Upper lobe of right lung (tissue), 1 donor: ENCODE data around the gene GRXCR1. TPM values are rescaled to one million over a fixed set of nuclear protein-coding genes. Genes with fewer than 3 reads are reported as not detected.
A peak's percentile ranks its signal among the peaks of the same experiment; 100 is the strongest.

Experiments used
- ATAC-seq: fragments of 200-7000 bp; cut with Tn5 transposase; one replicate; pipeline ENCODE4 v1.9.1; 2020; ENCODE audit warnings: mild to moderate bottlenecking, moderate library complexity
- DNase-seq: peaks from one replicate; pipeline ENCODE4 v3.0.0-alpha.2; 2020
- H3K27ac ChIP-seq: fragments of 200-600 bp; one replicate; pipeline ENCODE4 v1.8.0; 2022
- H3K27me3 ChIP-seq: fragments of 200-600 bp; one replicate; pipeline ENCODE4 v1.8.0; 2022; ENCODE audit warnings: mild to moderate bottlenecking
- H3K36me3 ChIP-seq: fragments of 200-600 bp; one replicate; pipeline ENCODE4 v1.8.0; 2022
- H3K4me1 ChIP-seq: fragments of 200-600 bp; one replicate; pipeline ENCODE4 v1.8.0; 2022
- H3K4me3 ChIP-seq: fragments of 200-600 bp; one replicate; pipeline ENCODE4 v1.8.0; 2022; ENCODE audit warnings: mild to moderate bottlenecking
- H3K9me3 ChIP-seq: fragments of 200-600 bp; one replicate; pipeline ENCODE4 v1.8.0; 2022
- intact Hi-C: fragments of 100-400 bp; cut with DNase I; formaldehyde crosslinking; loops from one replicate; pipeline ENCODE4 v1.11.0; 2022
- total RNA-seq: library from RNA; stranded (reverse); fragmentation: NEBNext Ultra II Directional; extraction: Animal tissue kit (Norgen Biotek cat#: 25700); gene quantifications from one replicate; pipeline ENCODE4 v1.2.1, GENCODE V29; 2021
- TF ChIP-seq, protein P1 (sequence below): fragments of 200-600 bp; IDR thresholded peaks from one replicate; pipeline ENCODE4 v1.8.0; 2022; ENCODE audit warnings: antibody characterized with exemption
- donor health status: DM: no; HTN: yes; CAD: no; lungs with severe emphysema.

Gene GRXCR1
- total RNA-seq, 1 donor from 2014 or later, result not detected

DNA sequence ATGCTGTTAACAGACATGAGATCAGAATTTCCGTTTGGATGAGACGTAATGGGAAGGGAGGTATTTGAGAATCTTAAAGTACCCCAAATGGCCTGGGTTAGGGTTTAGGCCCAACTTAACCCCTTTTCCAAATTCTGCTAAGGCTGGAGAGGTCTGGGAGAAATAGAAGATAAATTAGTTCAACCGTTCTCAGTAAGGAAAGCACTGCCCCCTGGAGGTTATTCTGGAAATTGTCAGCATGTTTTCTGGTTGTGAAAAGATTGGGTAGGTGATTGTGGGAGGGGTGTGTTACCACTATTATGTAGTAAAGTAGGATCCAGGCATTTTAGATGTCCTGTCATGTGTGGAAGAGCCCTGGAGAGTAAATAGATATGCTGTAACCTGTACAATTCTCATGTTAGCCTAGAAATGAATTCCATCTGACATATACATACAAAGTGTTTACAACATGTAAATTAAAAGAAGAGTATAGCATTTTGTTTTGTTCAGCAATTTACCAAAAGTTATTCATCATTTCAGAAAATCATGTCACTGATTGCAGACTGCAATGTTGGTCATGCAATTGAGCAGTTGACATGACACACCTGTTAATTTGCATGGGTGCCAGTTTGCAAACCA lies 26.8 kb upstream of the GRXCR1 start:
- H3K4me1 ChIP-seq, result no peaks in the 10 kb centered on the region

DNA sequence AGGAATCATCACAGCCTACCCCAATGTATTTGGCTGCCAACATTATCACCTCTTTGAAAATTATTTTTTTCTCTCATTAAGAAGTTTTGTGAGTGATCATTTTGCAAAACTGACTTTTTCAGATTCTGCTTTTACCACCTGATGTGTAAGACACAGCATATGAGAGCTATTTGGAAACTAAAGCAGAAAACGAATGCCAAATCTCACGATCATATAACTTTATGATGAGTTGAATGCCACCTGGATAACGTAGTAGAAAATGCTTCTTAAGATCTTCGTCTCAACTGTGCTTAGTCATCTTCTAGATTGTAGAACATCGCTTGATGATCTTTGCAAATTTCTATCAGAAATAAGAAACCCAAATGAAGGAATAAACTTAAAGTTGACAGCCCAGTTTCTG lies 21.3 kb upstream of the GRXCR1 start:
- Histone ChIP-seq H3K4me3 (no peak overlapping the region), H3K36me3 (no peaks in the 10 kb centered on the region), H3K4me1 (no peaks in the 10 kb centered on the region), H3K9me3 (no peaks in the 10 kb centered on the region), H3K27me3 (no peaks in the 10 kb centered on the region), H3K27ac (no peak overlapping the region)
- intact Hi-C loops, result no loop called here
- no peak for ATAC-seq
- TF ChIP-seq, protein P1, sequence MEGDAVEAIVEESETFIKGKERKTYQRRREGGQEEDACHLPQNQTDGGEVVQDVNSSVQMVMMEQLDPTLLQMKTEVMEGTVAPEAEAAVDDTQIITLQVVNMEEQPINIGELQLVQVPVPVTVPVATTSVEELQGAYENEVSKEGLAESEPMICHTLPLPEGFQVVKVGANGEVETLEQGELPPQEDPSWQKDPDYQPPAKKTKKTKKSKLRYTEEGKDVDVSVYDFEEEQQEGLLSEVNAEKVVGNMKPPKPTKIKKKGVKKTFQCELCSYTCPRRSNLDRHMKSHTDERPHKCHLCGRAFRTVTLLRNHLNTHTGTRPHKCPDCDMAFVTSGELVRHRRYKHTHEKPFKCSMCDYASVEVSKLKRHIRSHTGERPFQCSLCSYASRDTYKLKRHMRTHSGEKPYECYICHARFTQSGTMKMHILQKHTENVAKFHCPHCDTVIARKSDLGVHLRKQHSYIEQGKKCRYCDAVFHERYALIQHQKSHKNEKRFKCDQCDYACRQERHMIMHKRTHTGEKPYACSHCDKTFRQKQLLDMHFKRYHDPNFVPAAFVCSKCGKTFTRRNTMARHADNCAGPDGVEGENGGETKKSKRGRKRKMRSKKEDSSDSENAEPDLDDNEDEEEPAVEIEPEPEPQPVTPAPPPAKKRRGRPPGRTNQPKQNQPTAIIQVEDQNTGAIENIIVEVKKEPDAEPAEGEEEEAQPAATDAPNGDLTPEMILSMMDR, result no peak
- no peak for DNase-seq

More for the DNA sequence above, 26.8 kb upstream of the GRXCR1 start:
- H3K27me3 ChIP-seq, result no peaks in the 10 kb centered on the region
- H3K4me3 ChIP-seq, result no peak overlapping the region
- DNase-seq (no peak), ATAC-seq (peak; percentile 86)
- intact Hi-C loops, result no loop called here
- no peak overlapping the region for H3K27ac ChIP-seq
- no peaks in the 10 kb centered on the region for H3K36me3 ChIP-seq
- H3K9me3 ChIP-seq, result no peaks in the 10 kb centered on the region
- TF ChIP-seq, protein P1, result peak; percentile 74

DNA sequence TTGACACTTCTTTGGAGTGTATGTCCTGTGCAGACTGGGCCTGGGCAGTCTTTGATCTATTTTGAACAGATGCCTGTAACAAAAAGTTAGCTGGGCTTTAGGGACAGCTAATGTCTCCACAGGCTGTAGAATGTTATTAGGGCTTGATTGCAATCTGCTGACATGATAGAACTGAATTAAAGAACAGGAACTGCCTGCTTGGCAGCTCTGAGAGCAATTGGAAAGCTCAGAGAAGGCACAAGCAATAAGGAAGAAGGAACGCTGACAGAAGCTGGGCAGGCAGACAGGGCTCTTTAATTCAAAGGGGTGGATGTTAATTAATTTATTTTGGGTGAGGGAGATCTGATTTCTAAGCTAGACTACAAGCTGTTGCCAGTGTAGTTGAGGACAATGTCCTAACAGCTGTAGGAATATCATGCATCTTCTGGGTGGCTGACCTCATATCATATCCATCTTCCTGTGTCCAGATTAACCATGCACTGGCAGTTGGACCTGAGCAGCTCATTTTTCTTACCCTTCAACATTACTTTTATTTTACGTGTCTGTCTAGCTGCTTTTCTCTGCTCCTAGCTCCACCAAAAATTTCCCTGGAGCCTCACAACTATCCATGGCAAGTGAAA lies 20.7 kb upstream of the GRXCR1 start:
- ATAC-seq (no peak), DNase-seq (no peak)
- Histone ChIP-seq H3K9me3 (no peaks in the 10 kb centered on the region), H3K27me3 (no peaks in the 10 kb centered on the region), H3K27ac (no peak overlapping the region), H3K4me1 (no peaks in the 10 kb centered on the region), H3K36me3 (no peaks in the 10 kb centered on the region), H3K4me3 (no peak overlapping the region)
- TF ChIP-seq, protein P1, result no peak
- intact Hi-C loops, result no loop called here

DNA sequence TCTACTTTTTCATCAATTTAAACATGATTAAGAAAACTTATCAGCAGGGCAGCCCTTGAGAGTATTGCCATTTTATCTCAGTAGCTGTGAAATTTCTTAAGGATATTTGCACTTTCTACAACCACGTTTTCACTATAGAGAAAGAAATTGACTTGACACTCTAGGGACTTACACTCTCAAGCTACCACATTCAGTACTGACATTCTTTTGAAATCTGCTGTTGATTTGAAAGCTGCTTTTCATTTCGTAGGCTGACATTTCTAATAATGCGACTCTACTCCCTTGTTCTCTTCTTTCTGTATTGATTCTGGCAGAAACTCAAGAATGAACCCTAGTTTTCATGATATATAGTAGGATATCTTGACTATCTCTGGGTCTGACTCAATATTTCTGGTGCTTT lies 13.7 kb upstream of the GRXCR1 start:
- no peaks in the 10 kb centered on the region for H3K4me1 ChIP-seq
- H3K27me3 ChIP-seq, result no peaks in the 10 kb centered on the region
- intact Hi-C loops, result no loop called here
- no peak for DNase-seq
- H3K36me3 ChIP-seq, result no peaks in the 10 kb centered on the region
- no peak for ATAC-seq
- no peaks in the 10 kb centered on the region for H3K9me3 ChIP-seq
- TF ChIP-seq, protein P1, result no peak
- no peak overlapping the region for H3K27ac ChIP-seq
- no peak overlapping the region for H3K4me3 ChIP-seq

DNA sequence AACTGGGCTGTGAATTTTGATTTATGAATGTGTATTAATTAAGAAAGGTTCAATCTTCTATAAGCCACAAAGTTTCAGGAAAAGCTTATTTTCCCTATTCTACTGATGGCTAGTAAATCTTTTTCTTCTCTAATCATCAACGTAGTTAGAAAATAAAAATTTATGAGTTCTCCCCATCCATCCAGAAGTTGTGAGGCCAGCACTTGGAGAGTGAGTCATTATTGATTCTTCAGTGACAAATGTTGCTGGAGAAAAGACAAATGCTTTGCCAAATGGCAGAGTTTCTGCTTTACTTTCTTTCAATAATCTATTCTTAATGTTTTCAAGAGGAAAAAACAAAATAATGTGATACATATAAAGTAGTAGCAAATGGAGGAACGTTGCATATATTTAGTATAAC lies 11.3 kb upstream of the GRXCR1 start:
- Histone ChIP-seq H3K9me3 (no peaks in the 10 kb centered on the region), H3K4me1 (no peaks in the 10 kb centered on the region), H3K27me3 (no peaks in the 10 kb centered on the region), H3K27ac (no peak overlapping the region), H3K36me3 (no peaks in the 10 kb centered on the region), H3K4me3 (no peak overlapping the region)
- DNase-seq (no peak), ATAC-seq (no peak)
- intact Hi-C loops, result no loop called here
- TF ChIP-seq, protein P1, result no peak
